Fibroblast of villous mesenchyme (primary cell): ENCODE measurements around the gene HYPK. TPM values are rescaled to one million over a fixed set of nuclear protein-coding genes. Genes with fewer than 3 reads are reported as not detected.

Experiments used
- DNase-seq: peaks from one replicate; pipeline ENCODE4 v3.0.0-alpha.2; 2010; ENCODE audit warnings: low read depth
- H3K4me3 ChIP-seq: 2 replicates; pipeline ENCODE4 v1.5.1; 2011; ENCODE audit warnings: low read depth, mild to moderate bottlenecking, low read length
- total RNA-seq: library from RNA; depleted of rRNA; stranded (reverse); fragments of >200 nt; gene quantifications from 2 replicates; pipeline ENCODE4 v1.2.3, GENCODE V29; 2012
- TF ChIP-seq, protein P1 (sequence below): IDR thresholded peaks from 2 replicates; pipeline ENCODE4 v1.5.1; 2012; ENCODE audit warnings: low read depth, mild to moderate bottlenecking, low read length; ENCODE audit not compliant: insufficient read depth

The HYPK gene, protein sequence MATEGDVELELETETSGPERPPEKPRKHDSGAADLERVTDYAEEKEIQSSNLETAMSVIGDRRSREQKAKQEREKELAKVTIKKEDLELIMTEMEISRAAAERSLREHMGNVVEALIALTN
- 6.4 and 6.9 TPM in 2 replicates for total RNA-seq

DNA sequence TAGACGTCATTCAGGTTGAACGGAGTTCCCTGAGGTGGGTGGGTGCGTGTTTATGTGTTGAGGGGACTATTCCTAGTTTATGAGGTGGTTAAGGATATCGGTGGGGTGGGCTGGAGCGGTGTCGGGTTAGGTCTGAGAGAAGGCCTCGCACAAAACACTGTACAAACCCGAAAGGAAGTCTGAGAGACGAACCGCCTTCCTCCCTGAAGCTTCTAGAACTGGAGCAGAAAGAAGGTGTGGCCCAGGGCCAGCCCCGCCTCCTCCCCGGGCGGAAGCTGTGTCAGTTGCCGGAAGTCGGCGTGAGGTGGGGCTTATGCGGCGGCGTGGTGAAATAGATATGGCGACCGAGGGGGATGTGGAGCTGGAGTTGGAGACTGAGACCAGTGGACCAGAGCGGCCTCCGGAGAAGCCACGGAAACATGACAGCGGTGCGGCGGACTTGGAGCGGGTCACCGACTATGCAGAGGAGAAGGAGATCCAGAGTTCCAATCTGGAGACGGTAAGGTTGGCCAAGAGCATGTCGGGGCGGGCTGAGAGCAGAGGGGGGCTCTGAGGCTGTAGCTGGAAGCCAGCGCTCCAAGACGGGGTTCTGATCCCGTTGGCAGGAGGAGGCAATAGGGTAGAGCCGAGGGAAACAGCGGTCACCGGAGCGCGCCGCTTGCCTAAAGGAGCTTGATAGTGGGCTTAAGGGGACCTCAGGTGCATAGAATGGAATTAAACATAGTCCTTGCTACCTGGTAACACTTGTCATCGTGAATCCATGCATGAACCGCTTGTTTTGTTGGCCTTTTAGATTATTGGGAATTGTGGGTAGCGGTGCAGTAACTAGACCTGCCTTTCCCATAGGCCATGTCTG lies at the start of gene HYPK:
Gene HYPK, plus strand, starts transcription at position 314 of the 856 bp plus-strand sequence. Its CDS starts 24 bp downstream, at position 338.
- peak within 1 kb of the TSS; percentile 97 for H3K4me3 ChIP-seq
- DNase-seq, result peak; percentile 88
- TF ChIP-seq, protein P1, sequence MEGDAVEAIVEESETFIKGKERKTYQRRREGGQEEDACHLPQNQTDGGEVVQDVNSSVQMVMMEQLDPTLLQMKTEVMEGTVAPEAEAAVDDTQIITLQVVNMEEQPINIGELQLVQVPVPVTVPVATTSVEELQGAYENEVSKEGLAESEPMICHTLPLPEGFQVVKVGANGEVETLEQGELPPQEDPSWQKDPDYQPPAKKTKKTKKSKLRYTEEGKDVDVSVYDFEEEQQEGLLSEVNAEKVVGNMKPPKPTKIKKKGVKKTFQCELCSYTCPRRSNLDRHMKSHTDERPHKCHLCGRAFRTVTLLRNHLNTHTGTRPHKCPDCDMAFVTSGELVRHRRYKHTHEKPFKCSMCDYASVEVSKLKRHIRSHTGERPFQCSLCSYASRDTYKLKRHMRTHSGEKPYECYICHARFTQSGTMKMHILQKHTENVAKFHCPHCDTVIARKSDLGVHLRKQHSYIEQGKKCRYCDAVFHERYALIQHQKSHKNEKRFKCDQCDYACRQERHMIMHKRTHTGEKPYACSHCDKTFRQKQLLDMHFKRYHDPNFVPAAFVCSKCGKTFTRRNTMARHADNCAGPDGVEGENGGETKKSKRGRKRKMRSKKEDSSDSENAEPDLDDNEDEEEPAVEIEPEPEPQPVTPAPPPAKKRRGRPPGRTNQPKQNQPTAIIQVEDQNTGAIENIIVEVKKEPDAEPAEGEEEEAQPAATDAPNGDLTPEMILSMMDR, result no peak

DNA sequence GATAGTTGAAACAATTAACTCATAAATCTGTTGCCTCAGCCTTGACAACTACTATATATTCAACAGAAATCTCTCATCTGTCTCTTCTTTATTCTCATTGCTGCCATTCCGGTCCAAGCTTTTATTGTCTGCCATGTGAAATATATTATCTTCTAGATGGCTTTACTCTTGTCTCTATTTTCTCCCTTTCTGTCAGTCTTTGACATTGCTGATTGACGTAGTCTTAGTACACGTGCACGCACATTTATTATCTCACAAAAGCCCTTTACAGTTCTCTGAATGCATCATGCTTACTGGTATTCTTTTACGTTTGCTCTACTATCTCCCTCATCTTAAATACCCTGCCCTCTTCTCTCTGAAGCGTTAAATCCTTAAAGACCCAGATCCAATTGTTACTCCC lies 48.5 kb upstream of the HYPK start:
- no peak overlapping the region for H3K4me3 ChIP-seq
- TF ChIP-seq, protein P1, result no peak
- DNase-seq, result no peak

DNA sequence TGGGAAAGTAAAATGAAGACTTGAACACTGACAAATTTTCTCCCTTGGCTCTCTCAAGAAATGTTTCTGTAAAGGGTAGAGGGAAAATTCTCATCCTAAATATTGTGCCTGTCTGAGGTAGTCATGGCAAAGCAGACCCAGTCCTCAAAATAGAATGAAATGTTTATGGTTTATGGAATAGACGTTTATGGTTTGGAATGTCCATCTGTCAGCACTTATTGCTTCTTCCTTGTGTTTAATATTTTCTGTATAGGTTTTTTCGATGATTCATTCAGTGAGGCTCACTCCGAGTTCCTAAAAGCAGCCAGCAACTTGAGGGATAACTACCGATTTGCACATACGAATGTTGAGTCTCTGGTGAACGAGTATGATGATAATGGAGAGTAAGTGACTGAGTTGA lies 37.6 kb upstream of the HYPK start:
- no peak overlapping the region for H3K4me3 ChIP-seq
- DNase-seq, result peak; percentile 68
- TF ChIP-seq, protein P1, result no peak

DNA sequence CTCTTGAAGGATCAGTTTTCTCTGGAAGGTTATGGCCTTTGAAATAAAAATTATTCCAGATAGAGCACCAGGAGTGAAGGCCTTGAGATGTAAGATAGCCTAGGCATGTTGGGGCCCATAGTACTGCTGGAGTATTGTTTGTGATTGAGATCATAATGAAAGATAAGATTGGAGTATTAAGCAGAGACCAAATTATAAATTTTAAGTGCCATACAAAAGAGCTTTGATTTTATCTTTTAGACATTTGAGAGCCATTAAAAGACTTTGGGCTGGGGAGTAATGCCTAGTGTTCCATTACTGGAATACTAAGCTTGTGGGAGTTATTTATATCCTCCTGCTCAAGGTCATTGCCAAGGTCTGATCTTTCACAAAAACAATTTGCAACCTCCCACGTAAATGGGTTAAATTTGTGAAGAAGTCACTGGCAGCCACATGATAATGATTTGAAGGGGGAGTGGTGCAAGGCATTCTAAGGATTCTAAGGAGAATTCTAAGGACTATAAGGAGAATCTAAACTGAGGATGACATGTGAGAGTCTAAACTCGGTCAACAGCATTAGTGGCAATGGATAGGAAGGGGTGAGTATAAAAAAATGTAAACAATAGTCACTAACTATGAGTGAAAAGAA lies 36.5 kb upstream of the HYPK start:
- peak; percentile 46 for DNase-seq
- TF ChIP-seq, protein P1, result no peak

DNA sequence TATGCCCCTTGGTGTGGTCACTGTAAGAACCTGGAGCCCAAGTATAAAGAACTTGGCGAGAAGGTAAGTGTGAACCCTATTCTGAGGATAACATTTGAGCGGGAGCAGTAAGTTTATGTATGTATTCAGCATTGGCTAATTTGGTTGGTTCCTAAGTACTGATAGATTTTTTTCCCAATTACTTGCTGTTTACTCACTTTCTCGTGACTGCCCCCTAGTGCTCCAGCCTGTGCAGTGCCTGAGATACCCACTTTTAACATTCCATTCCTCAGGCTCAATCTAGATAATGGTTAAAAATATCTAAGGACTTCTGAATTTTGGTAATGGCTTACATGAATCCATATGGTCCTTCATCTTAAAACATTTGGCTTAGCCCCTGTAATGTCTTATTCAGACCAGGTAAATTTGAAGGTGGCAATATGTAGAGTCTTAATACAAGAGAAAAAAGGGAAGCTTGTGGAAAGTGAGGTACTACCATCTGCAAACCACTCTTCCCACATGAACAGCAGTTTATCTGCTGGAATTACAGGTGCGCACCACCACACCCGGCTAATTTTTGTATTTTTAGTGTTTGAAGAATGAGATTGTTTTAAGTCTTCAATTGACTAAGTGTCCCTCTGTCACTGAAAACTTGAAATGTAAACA lies 30.7 kb upstream of the HYPK start:
- TF ChIP-seq, protein P1, result peak; percentile 89
- no peak overlapping the region for H3K4me3 ChIP-seq
- peak; percentile 66 for DNase-seq

More for the DNA sequence above, 36.5 kb upstream of the HYPK start:
- no peak overlapping the region for H3K4me3 ChIP-seq

DNA sequence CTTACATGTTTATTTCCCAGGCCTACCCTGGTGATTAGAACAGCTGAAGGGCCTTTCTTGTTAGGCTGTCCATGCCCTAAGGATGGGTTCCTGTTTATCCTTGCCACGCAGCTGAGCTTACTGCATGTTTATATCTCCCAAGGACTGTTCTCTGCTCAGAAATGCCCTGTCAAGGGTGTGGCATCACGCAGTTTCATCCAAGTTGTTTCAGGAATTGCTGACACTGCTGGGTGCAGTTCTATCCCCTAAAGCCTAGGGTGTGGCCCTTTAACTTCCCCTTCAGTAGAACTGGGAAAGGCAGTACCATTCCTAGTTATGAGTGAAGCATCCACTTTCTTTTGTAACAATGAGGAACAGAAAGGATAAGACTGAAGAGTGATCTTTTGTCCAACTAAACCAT lies 28.6 kb upstream of the HYPK start:
- peak; percentile 86 for DNase-seq
- TF ChIP-seq, protein P1, result no peak
- no peak overlapping the region for H3K4me3 ChIP-seq
